GM12801 (cell line): Measurements from ENCODE around the gene RAP1A.

ENCODE experiments used
- CTCF ChIP-seq: IDR thresholded peaks from one replicate; pipeline ENCODE4 v1.5.1; 2011; ENCODE audit warnings: control low read depth; ENCODE audit not compliant: insufficient read length; ENCODE audit errors: extremely low read depth

The RAP1A gene

GRCh38 chr1:111619635-111620440 lies at the start of gene RAP1A:
Gene RAP1A, plus strand, starts transcription at chr1:111619789. Its CDS starts 71,572 bp downstream, at chr1:111691361.
- TF ChIP-seq CTCF: no peak

GRCh38 chr1:111569913-111570312 lies 49.7 kb upstream of the RAP1A start:
- TF ChIP-seq CTCF: no peak

- TF ChIP-seq CTCF: no peak
Measured at GRCh38 chr1:111570781-111571181, 48.8 kb upstream of the RAP1A start.

- TF ChIP-seq CTCF: no peak
Measured at GRCh38 chr1:111571239-111571638, 48.4 kb upstream of the RAP1A start.

GRCh38 chr1:111571987-111572386 lies 47.6 kb upstream of the RAP1A start:
- no peak for TF ChIP-seq CTCF

- TF ChIP-seq CTCF: no peak
Measured at GRCh38 chr1:111576547-111576946, 43.0 kb upstream of the RAP1A start.

- no peak for TF ChIP-seq CTCF
Measured at GRCh38 chr1:111577814-111578213, 41.8 kb upstream of the RAP1A start.
